Bronchial epithelial cell (primary cell): ENCODE measurements around the gene CORO2A. TPM values are rescaled to one million over a fixed set of nuclear protein-coding genes. Genes with fewer than 3 reads are reported as not detected.
"Not testable (repeated sequence)": the region's sequence is repeated elsewhere in the genome, so short reads cannot be mapped to it uniquely, and the experiment has no call there.

Source experiments
- DNase-seq: peaks from one replicate; pipeline ENCODE4 v3.0.0-alpha.2; 2010; ENCODE audit warnings: low read depth
- FAIRE-seq: peaks from 2 replicates; lab custom pipeline; 2011; peaks lifted over from hg19 to GRCh38; lab: Jason Lieb, UNC
- H3K27me3 ChIP-seq: 2 replicates; pipeline ENCODE4 v1.5.1; 2011; ENCODE audit warnings: low read length; ENCODE audit not compliant: control insufficient read depth, insufficient read depth
- H3K36me3 ChIP-seq: 2 replicates; pipeline ENCODE4 v1.5.1; 2011; ENCODE audit warnings: low read length; ENCODE audit not compliant: control insufficient read depth, insufficient read depth
- H3K4me3 ChIP-seq: 2 replicates; pipeline ENCODE4 v1.5.1; 2011; ENCODE audit warnings: mild to moderate bottlenecking, low read depth, low read length, control low read depth
- CTCF ChIP-seq: IDR thresholded peaks from 2 replicates; pipeline ENCODE4 v1.5.1; 2011; ENCODE audit warnings: mild to moderate bottlenecking, moderate library complexity, low read length, control low read depth, inconsistent platforms; ENCODE audit not compliant: insufficient read depth, severe bottlenecking
- total RNA-seq: library from RNA; depleted of rRNA; stranded (reverse); fragments of >200 nt; gene quantifications from 2 replicates; pipeline ENCODE4 v1.2.1, GENCODE V29; 2014

CORO2A gene
- total RNA-seq, 1 donor from 2014 or later, result 22.1 TPM

DNA sequence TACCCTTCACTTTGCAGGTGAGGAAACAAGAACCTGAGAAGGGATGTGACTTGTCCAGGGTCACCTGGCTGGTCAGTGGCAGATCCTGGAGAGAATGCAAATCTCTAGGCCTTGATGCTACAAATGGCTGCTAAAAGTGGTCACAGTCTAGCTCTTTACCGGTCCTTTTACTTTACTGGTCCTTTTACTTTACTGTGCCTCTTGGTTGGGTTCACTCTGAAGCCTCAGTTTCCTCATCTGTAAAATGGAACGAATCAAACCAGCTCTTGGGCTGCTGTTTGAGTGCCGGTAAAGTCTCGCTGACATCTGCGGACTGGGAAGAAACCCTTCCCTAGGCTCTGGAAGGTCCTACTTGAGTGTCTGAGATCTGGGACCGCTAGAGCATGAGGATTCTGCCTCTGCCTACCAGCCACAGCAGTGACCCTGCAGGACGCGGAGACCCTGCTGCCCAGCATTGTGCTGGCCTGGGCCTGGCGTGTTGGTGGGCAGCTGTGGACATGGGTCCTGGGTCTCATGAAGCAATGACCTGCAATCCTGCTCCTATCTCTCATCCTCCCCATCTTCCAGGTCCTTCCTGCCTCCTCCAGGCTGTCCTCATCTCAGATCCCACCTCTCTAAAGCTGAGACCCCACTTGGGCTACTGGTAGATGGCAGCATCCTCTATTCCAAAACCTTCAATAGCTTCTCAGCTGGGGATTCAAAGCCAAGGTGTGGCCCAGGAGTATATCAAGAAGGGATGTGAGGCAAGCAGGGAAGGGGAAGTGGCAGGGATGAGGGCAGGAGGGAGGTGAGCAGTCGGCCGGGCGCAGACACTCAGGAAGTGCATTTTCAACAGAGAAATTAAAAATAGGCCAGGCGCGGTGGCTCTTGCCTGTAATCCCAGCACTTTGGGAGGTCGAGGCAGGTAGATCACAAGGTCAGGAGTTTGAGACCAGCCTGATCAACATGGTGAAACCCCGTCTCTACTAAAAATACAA, 13.3 kb downstream of the CORO2A start:
- Histone ChIP-seq H3K27me3 (no peaks in the 10 kb centered on the region), H3K36me3 (peaks cover 11% of the 10 kb centered on the region), H3K4me3 (no peak overlapping the region)
- no peak for DNase-seq
- FAIRE-seq, result no peak
- no peak for TF ChIP-seq CTCF

GRCh38 chr9:98176391-98177259, 15.8 kb downstream of the CORO2A start:
- Histone ChIP-seq H3K4me3 (no peak overlapping the region), H3K27me3 (no peaks in the 10 kb centered on the region), H3K36me3 (peaks cover 7% of the 10 kb centered on the region)
- FAIRE-seq (no peak), DNase-seq (no peak)
- no peak for TF ChIP-seq CTCF

GRCh38 chr9:98175762-98176161, 16.7 kb downstream of the CORO2A start:
- TF ChIP-seq CTCF, result no peak
- DNase-seq (no peak), FAIRE-seq (no peak)
- Histone ChIP-seq H3K4me3 (no peak overlapping the region), H3K36me3 (peaks cover 6% of the 10 kb centered on the region), H3K27me3 (no peaks in the 10 kb centered on the region)

DNA sequence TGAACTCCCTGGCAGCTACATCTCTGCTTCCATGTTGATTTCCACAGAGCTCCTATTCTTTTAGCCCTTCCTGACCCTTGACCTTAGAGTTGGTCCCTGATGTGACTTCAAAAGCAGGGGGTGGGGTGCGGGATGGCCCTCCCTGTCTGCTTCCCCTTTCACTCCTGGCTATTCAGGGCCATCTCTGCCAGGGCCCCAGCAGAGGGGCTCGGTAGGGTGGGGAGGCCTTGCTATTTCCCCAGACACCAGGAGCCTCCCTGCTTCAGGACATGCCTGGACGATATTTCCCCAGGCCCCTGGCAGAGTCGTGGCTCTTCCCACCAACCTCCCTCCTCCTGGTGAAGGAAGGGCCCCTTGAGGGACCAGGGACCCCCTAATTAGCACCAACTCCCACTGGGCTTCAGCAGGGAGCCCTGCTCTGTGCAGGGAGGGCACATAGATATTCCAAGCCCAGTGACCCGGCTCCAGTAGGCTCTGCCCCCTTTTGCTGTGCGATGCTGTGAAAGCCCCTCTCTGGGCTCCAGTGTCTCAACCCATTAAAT, 17.3 kb downstream of the CORO2A start:
- no peaks in the 10 kb centered on the region for H3K27me3 ChIP-seq
- no peak for TF ChIP-seq CTCF
- no peak for FAIRE-seq
- no peak for DNase-seq
- H3K4me3 ChIP-seq, result no peak overlapping the region
- peaks cover 8% of the 10 kb centered on the region for H3K36me3 ChIP-seq

GRCh38 chr9:98174502-98174918, 17.9 kb downstream of the CORO2A start:
- not testable (repeated sequence) for H3K36me3 ChIP-seq, FAIRE-seq, DNase-seq, H3K4me3 ChIP-seq, H3K27me3 ChIP-seq
